IMR-90 (cell line): Measurements from ENCODE around the gene MAP10.

Source experiments
- CEBPB ChIP-seq: IDR thresholded peaks from 2 replicates; pipeline ENCODE4 v1.6.1; 2012; ENCODE audit warnings: low read depth, low read length, improper control_type of control experiment
- CHD1 ChIP-seq: IDR thresholded peaks from 2 replicates; pipeline ENCODE4 v1.6.1; 2012; ENCODE audit warnings: low read depth, low read length, improper control_type of control experiment
- CTCF ChIP-seq: conservative IDR thresholded peaks from 2 replicates; pipeline ENCODE4 v1.5.1; 2012; ENCODE audit warnings: mild to moderate bottlenecking, low read depth, low read length, improper control_type of control experiment
- FOS ChIP-seq: fragments of 150-350 bp; IDR thresholded peaks from 2 replicates; pipeline ENCODE4 v1.6.1; 2016; ENCODE audit warnings: low read depth, low read length
- MAFK ChIP-seq: IDR thresholded peaks from 2 replicates; pipeline ENCODE4 v1.6.1; 2012; ENCODE audit warnings: low read depth, low read length, improper control_type of control experiment
- MAZ ChIP-seq: IDR thresholded peaks from 2 replicates; pipeline ENCODE4 v1.6.1; 2012; ENCODE audit warnings: low read depth, mild to moderate bottlenecking, low read length, improper control_type of control experiment, moderate library complexity, borderline replicate concordance
- MXI1 ChIP-seq: IDR thresholded peaks from 2 replicates; pipeline ENCODE4 v1.6.1; 2012; ENCODE audit warnings: low read depth, mild to moderate bottlenecking, low read length, moderate library complexity, borderline replicate concordance
- NFE2L2 ChIP-seq: fragments of 150-350 bp; IDR thresholded peaks from 2 replicates; pipeline ENCODE4 v1.6.1; 2016; ENCODE audit warnings: low read depth, mild to moderate bottlenecking, low read length
- POLR2A ChIP-seq: IDR thresholded peaks from 2 replicates; pipeline ENCODE4 v1.6.1; 2012; ENCODE audit warnings: mild to moderate bottlenecking, low read depth, low read length
- RAD21 ChIP-seq: IDR thresholded peaks from 2 replicates; pipeline ENCODE4 v1.6.1; 2012; ENCODE audit warnings: low read length, improper control_type of control experiment
- RCOR1 ChIP-seq: IDR thresholded peaks from 2 replicates; pipeline ENCODE4 v1.6.1; 2012; ENCODE audit warnings: mild to moderate bottlenecking, low read length, improper control_type of control experiment; ENCODE audit not compliant: insufficient replicate concordance
- RFX5 ChIP-seq: IDR thresholded peaks from 2 replicates; pipeline ENCODE4 v1.8.0; 2012; ENCODE audit warnings: low read depth, mild to moderate bottlenecking, low read length, moderate library complexity
- SMC3 ChIP-seq: fragments of 150-350 bp; IDR thresholded peaks from 2 replicates; pipeline ENCODE4 v1.6.1; 2016; ENCODE audit warnings: low read depth, mild to moderate bottlenecking, antibody characterized with exemption, low read length, moderate library complexity
- TF ChIP-seq, protein P1 (sequence below): fragments of 150-350 bp; IDR thresholded peaks from 2 replicates; pipeline ENCODE4 v1.6.1; 2016; ENCODE audit warnings: low read depth, mild to moderate bottlenecking, low read length, moderate library complexity, borderline replicate concordance

DNA sequence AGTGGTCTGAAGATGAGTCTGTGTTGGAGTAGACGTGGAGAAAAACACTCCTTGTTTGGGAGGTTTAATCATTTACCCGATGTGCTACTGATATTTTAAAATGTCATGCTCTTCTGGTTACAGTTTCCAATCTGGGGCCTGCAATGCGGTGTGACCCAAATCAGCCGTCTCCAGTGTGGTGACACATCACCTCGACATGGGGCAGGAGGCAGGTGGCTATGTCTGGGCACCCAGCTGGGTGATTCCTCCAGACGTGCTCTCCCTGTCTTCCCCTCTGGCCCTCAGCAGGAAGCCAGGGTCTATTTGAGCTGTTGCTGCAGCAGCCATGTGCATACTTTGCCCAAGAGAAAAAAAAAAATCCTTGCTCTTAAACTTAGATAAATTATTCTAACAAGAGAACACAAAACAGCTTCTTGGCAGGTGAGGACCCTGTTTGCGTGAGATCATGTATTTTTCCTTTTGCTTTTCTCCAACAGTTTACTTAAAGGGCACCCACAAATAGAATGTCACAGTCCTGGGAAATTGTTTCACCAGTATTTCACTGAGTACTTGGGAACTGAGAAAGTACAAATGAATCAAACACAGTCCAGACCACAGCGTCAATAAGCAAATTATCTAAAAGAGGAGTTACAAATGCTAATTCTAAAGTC lies 38.9 kb upstream of the MAP10 start:
- TF ChIP-seq RFX5 (no peak), POLR2A (no peak), CTCF (no peak), RAD21 (no peak), CHD1 (no peak), MAFK (no peak), MAZ (no peak), RCOR1 (no peak), SMC3 (no peak), FOS (no peak), CEBPB (no peak), MXI1 (no peak), NFE2L2 (no peak)
- TF ChIP-seq, protein P1, sequence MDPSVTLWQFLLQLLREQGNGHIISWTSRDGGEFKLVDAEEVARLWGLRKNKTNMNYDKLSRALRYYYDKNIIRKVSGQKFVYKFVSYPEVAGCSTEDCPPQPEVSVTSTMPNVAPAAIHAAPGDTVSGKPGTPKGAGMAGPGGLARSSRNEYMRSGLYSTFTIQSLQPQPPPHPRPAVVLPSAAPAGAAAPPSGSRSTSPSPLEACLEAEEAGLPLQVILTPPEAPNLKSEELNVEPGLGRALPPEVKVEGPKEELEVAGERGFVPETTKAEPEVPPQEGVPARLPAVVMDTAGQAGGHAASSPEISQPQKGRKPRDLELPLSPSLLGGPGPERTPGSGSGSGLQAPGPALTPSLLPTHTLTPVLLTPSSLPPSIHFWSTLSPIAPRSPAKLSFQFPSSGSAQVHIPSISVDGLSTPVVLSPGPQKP: no peak
